PC-3 (cell line): ENCODE results near the gene SH3PXD2B.

ENCODE experiments used
- CTCF ChIP-seq: fragments of 300-600 bp; sonication (generic); conservative IDR thresholded peaks from 2 replicates; pipeline ENCODE4 v1.5.1; 2017; ENCODE audit warnings: antibody characterized with exemption, low read depth, mild to moderate bottlenecking, low read length
- EZH2 ChIP-seq: fragments of 300-600 bp; sonication (generic); IDR thresholded peaks from one replicate; pipeline ENCODE4 v1.6.1; 2017; ENCODE audit warnings: antibody characterized with exemption, mild to moderate bottlenecking, low read length; ENCODE audit not compliant: unreplicated experiment
- EZH2phosphoT487 ChIP-seq: fragments of 300-600 bp; sonication (generic); IDR thresholded peaks from 2 replicates; pipeline ENCODE4 v1.6.1; 2018; ENCODE audit warnings: mild to moderate bottlenecking, antibody characterized with exemption, low read length, borderline replicate concordance

GRCh38 chr5:172439785-172440477 lies 14.4 kb downstream of the SH3PXD2B start:
- TF ChIP-seq CTCF (no peak), EZH2 (no peak), EZH2phosphoT487 (no peak)
